Keratinocyte (primary cell): Measurements from ENCODE around the gene SMAD6. TPM values are rescaled to one million over a fixed set of nuclear protein-coding genes. Genes with fewer than 3 reads are reported as not detected.

Experiments
- DNase-seq: peaks from one replicate; pipeline ENCODE4 v3.0.0-alpha.2; 2011; ENCODE audit warnings: low read depth, missing footprints, low spot score
- FAIRE-seq: peaks from 2 replicates; lab custom pipeline; 2011; peaks lifted over from hg19 to GRCh38; lab: Jason Lieb, UNC
- H2AFZ ChIP-seq: 2 replicates; pipeline ENCODE4 v1.6.0; 2012; ENCODE audit warnings: low read length, control low read depth, inconsistent platforms; ENCODE audit not compliant: control insufficient read depth
- H3K27ac ChIP-seq: 2 replicates; pipeline ENCODE4 v1.5.1; 2011; ENCODE audit warnings: low read length; ENCODE audit not compliant: control insufficient read depth, insufficient read depth
- H3K27me3 ChIP-seq: 3 replicates; pipeline ENCODE4 v1.6.0; 2011; ENCODE audit warnings: low read length; ENCODE audit not compliant: control insufficient read depth, insufficient read depth; ENCODE audit errors: extremely low read depth
- H3K36me3 ChIP-seq, 2 experiments: 2 replicates in 1 of 2; 3 replicates in 1 of 2; pipeline ENCODE4 v1.5.1; 2011; ENCODE audit warnings: low read length in 2 of 2, mild to moderate bottlenecking in 1 of 2; ENCODE audit not compliant: control insufficient read depth in 2 of 2, insufficient read depth in 2 of 2; ENCODE audit errors: extremely low read depth in 1 of 2
- H3K4me1 ChIP-seq: 3 replicates; pipeline ENCODE4 v1.5.1; 2011; ENCODE audit warnings: low read length; ENCODE audit not compliant: control insufficient read depth, insufficient read depth; ENCODE audit errors: extremely low read depth
- H3K4me2 ChIP-seq: 3 replicates; pipeline ENCODE4 v1.6.0; 2011; ENCODE audit warnings: low read depth, low read length; ENCODE audit not compliant: control insufficient read depth, insufficient read depth; ENCODE audit errors: extremely low read depth
- H3K4me3 ChIP-seq, 3 experiments: fragments of 200-600 bp in 1 of 3; sonication (generic) in 1 of 3; 2 replicates in 2 of 3; 3 replicates in 1 of 3; pipeline ENCODE4 v1.5.1; 2011 to 2016; ENCODE audit warnings: low read length in 3 of 3, mild to moderate bottlenecking in 3 of 3, control low read depth in 2 of 3, inconsistent platforms in 1 of 3, low read depth in 1 of 3, mixed read lengths in 1 of 3, mixed run types in 1 of 3, moderate library complexity in 1 of 3; ENCODE audit not compliant: control insufficient read depth in 2 of 3, insufficient read depth in 2 of 3; ENCODE audit errors: extremely low read depth in 1 of 3
- H3K79me2 ChIP-seq: 2 replicates; pipeline ENCODE4 v1.6.0; 2012; ENCODE audit warnings: low read length; ENCODE audit not compliant: control insufficient read depth, insufficient read depth
- H3K9ac ChIP-seq: 3 replicates; pipeline ENCODE4 v1.6.0; 2011; ENCODE audit warnings: low read length; ENCODE audit not compliant: control insufficient read depth, insufficient read depth; ENCODE audit errors: extremely low read depth
- H3K9me1 ChIP-seq: 3 replicates; pipeline ENCODE4 v1.6.0; 2011; ENCODE audit warnings: low read length; ENCODE audit not compliant: control insufficient read depth, insufficient read depth; ENCODE audit errors: extremely low read depth
- H3K9me3 ChIP-seq: 2 replicates; pipeline ENCODE4 v1.5.1; 2012; ENCODE audit warnings: low read depth, low read length; ENCODE audit not compliant: control insufficient read depth
- H4K20me1 ChIP-seq: 3 replicates; pipeline ENCODE4 v1.6.0; 2011; ENCODE audit warnings: low read length; ENCODE audit not compliant: control insufficient read depth, insufficient read depth; ENCODE audit errors: extremely low read depth
- CTCF ChIP-seq, 3 experiments: IDR thresholded peaks in 1 of 3; conservative IDR thresholded peaks in 1 of 3; optimal IDR thresholded peaks in 1 of 3; 2 replicates in 2 of 3; 3 replicates in 1 of 3; pipeline versions ENCODE3 to v1.5.1; 2011; ENCODE audit warnings: low read length in 3 of 3, mild to moderate bottlenecking in 3 of 3, moderate library complexity in 2 of 3, control low read depth in 1 of 3, inconsistent platforms in 1 of 3; ENCODE audit not compliant: insufficient read depth in 2 of 3; ENCODE audit errors: extremely low read depth in 1 of 3
- EZH2 ChIP-seq: IDR thresholded peaks from one replicate; pipeline ENCODE4 v1.6.1; 2012; ENCODE audit warnings: inconsistent platforms, mild to moderate bottlenecking, low read length, moderate library complexity
- dilution Hi-C: fragments of 300-500 bp; cut with MboI; formaldehyde crosslinking; loops from one replicate; pipeline ENCODE4 v1.7.0; 2020; ENCODE audit warnings: low sequenced_read_pairs; ENCODE audit not compliant: extremely low pct_ligation_motif_present
- polyA plus RNA-seq, 5 experiments: library from polyadenylated mRNA; depleted of rRNA in 3 of 5; stranded (reverse) in 3 of 5; stranded (forward) in 1 of 5; unstranded in 1 of 5; fragments of >200 nt; gene quantifications; 1 replicate in 1 of 5; 2 replicates in 3 of 5; 3 replicates in 1 of 5; pipeline versions ENCODE4 v1.2.1 to v1.2.3, GENCODE V29; 2011 to 2012; ENCODE audit warnings: missing spikeins in 2 of 5, low read depth in 1 of 5, low replicate concordance in 1 of 5

Gene SMAD6
- polyA plus RNA-seq, 1 donor (not counting 4 experiments of a cell fraction or from before 2014, with no cell fraction given): 0.03 TPM

- H2AFZ ChIP-seq: no peak overlapping the region
- no peak for FAIRE-seq
- DNase-seq: no peak
- no peaks in the 10 kb centered on the region for H3K79me2 ChIP-seq
- H3K4me2 ChIP-seq: no peak overlapping the region
- no peaks in the 10 kb centered on the region for H3K9me1 ChIP-seq
- dilution Hi-C loops: no loop called here
- no peak for TF ChIP-seq CTCF (optimal IDR thresholded peaks at IDR 0.05 in 1 of 3, IDR thresholded peaks at IDR 0.05 in 1 of 3, conservative IDR thresholded peaks at IDR 0.05 in 1 of 3; ENCODE audit: extremely low read depth in 1 of 3, insufficient read depth in 2 of 3, low read length in 3 of 3)
- no peaks in the 10 kb centered on the region for H3K4me1 ChIP-seq
- no peaks in the 10 kb centered on the region for H3K36me3 ChIP-seq
- H3K27me3 ChIP-seq: no peaks in the 10 kb centered on the region
- no peaks in the 10 kb centered on the region for H3K9me3 ChIP-seq
- no peak overlapping the region for H3K4me3 ChIP-seq
- H3K27ac ChIP-seq: no peak overlapping the region
- no peaks in the 10 kb centered on the region for H4K20me1 ChIP-seq
- H3K9ac ChIP-seq: no peak overlapping the region
Observed at GRCh38 chr15:66823601-66824000, 121.6 kb downstream of the SMAD6 start.

- H3K79me2 ChIP-seq: no peaks in the 10 kb centered on the region
- no peak overlapping the region for H3K4me2 ChIP-seq
- no peaks in the 10 kb centered on the region for H3K9me3 ChIP-seq
- H3K27ac ChIP-seq: no peak overlapping the region
- dilution Hi-C loops: no loop called here
- H3K4me3 ChIP-seq: no peak overlapping the region
- H3K4me1 ChIP-seq: no peaks in the 10 kb centered on the region
- no peak for FAIRE-seq
- no peaks in the 10 kb centered on the region for H4K20me1 ChIP-seq
- TF ChIP-seq CTCF (optimal IDR thresholded peaks at IDR 0.05 in 1 of 3, IDR thresholded peaks at IDR 0.05 in 1 of 3, conservative IDR thresholded peaks at IDR 0.05 in 1 of 3; ENCODE audit: extremely low read depth in 1 of 3, insufficient read depth in 2 of 3, low read length in 3 of 3) (no peak), EZH2 (no peak)
- no peaks in the 10 kb centered on the region for H3K9me1 ChIP-seq
- H3K36me3 ChIP-seq: no peaks in the 10 kb centered on the region
- no peak overlapping the region for H3K9ac ChIP-seq
- DNase-seq: no peak
- H2AFZ ChIP-seq: no peak overlapping the region
- no peaks in the 10 kb centered on the region for H3K27me3 ChIP-seq
Observed at GRCh38 chr15:66824424-66824823, 122.4 kb downstream of the SMAD6 start.
